Measurements from ENCODE around the gene FBXW11.

DNA sequence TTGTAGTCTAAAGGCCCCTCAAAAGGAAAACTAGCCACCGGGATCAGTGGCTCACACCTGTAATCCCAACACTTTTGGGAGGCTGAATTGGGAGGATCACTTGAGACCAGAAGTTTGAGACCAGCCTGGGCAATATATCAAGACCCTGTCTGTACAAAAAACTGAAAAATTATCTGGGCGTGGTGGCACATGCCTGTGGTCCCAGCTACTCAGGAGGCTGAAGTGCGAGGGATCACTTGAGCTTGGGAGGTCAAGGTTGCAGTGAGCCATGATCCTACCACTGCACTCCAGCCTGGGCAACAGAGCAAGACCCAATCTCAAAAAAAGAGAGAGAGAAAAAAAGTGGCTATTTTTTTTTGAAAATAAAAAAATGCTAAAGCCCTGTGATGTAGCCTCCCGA, 55.2 kb downstream of the FBXW11 start:
- TF ChIP-seq POLR2A (IDR thresholded peaks at IDR 0.05; ENCODE audit: low read length): no peak
- TF ChIP-seq GATA1 (IDR thresholded peaks at IDR 0.05; ENCODE audit: low read depth, low read length): no peak

Measured in erythroblast (primary cell).